KMS-11 (cell line): ENCODE results near the gene PPM1N.

ENCODE experiments used
- H2AFZ ChIP-seq: fragments of 200-600 bp; sonication (generic); 2 replicates; pipeline ENCODE4 v1.6.1; 2016; ENCODE audit warnings: antibody characterized with exemption, mixed run types, low read depth
- H3K27ac ChIP-seq: fragments of 200-600 bp; sonication (generic); 2 replicates; pipeline ENCODE4 v1.6.1; 2016; ENCODE audit warnings: mild to moderate bottlenecking, mixed run types
- H3K27me3 ChIP-seq: fragments of 200-600 bp; sonication (generic); 2 replicates; pipeline ENCODE4 v1.6.1; 2017; ENCODE audit warnings: mild to moderate bottlenecking, low read depth, mixed run types, moderate library complexity; ENCODE audit not compliant: insufficient read depth
- H3K36me3 ChIP-seq: fragments of 200-600 bp; sonication (generic); 2 replicates; pipeline ENCODE4 v1.6.1; 2017; ENCODE audit warnings: mild to moderate bottlenecking, mixed run types; ENCODE audit not compliant: insufficient read depth
- H3K4me1 ChIP-seq: fragments of 200-600 bp; sonication (generic); 2 replicates; pipeline ENCODE4 v1.6.1; 2016; ENCODE audit warnings: mild to moderate bottlenecking, low read depth, mixed run types; ENCODE audit not compliant: poor library complexity, severe bottlenecking
- H3K4me2 ChIP-seq: fragments of 200-600 bp; sonication (generic); 2 replicates; pipeline ENCODE4 v1.7.0; 2016; ENCODE audit warnings: mild to moderate bottlenecking, mixed run types
- H3K4me3 ChIP-seq: fragments of 200-600 bp; sonication (generic); IDR thresholded peaks from 2 replicates; pipeline ENCODE4 v1.6.1; 2017; ENCODE audit warnings: low read depth, low read length, mixed read lengths; ENCODE audit not compliant: insufficient read depth
- H3K79me2 ChIP-seq: fragments of 200-600 bp; sonication (generic); 2 replicates; pipeline ENCODE4 v1.6.1; 2016; ENCODE audit warnings: low read depth, mixed run types; ENCODE audit not compliant: insufficient read depth
- H3K9ac ChIP-seq: fragments of 200-600 bp; sonication (generic); 2 replicates; pipeline ENCODE4 v1.6.1; 2016; ENCODE audit warnings: mild to moderate bottlenecking, mixed run types
- H4K20me1 ChIP-seq: fragments of 200-600 bp; sonication (generic); 2 replicates; pipeline ENCODE4 v1.6.1; 2016; ENCODE audit warnings: mild to moderate bottlenecking, mixed run types; ENCODE audit not compliant: insufficient read depth
- CTCF ChIP-seq: fragments of 200-600 bp; sonication (generic); conservative IDR thresholded peaks from 2 replicates; pipeline ENCODE4 v1.6.1; 2017; ENCODE audit warnings: low read depth, mild to moderate bottlenecking, antibody characterized with exemption, low read length, moderate library complexity, mixed read lengths

The PPM1N gene

DNA sequence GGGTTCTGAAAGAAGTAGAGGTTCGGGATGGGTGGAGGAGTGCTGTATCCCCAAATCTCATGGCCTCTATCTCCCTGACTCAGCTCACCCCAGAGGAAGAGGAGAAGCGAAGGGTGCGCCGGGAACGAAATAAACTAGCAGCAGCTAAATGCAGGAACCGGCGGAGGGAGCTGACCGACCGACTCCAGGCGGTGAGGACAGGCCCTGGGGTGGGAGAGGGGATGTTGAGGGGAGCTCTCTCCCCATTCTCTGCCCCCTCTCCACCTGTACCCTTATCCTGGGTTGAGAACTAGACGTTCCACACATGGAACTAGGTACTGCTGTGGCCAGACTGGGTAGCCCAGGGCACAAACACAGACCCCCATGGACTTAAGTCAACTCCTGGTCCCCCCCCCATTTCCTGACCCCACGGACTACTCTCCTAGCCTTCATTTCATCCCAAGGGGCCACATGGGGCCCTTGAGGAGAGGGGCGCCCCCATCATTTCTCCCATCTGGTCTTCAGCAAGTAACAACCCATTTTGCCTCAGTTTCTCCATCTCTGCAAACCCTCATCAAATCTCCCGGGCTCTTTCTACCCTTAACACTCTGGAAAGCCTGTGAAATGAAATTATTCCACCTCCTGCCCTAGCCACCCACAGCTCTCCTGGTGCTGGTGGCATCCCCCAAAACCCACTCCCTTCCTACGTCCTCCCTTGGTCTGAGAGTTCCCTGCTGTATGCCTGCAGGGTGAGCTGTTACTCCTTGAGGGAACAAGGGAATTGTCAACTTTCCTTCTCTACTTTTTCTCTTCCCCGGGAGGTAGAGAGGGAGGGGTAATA is 26.9 kb upstream of the PPM1N start:
- Histone ChIP-seq H4K20me1 (no peaks in the 10 kb centered on the region), H3K4me3 (no peak overlapping the region), H3K79me2 (no peaks in the 10 kb centered on the region), H3K4me2 (no peak overlapping the region), H2AFZ (no peak overlapping the region), H3K9ac (no peak overlapping the region), H3K27me3 (peaks cover 30% of the 10 kb centered on the region; the same call in 1 of the 2 replicates), H3K36me3 (no peaks in the 10 kb centered on the region), H3K27ac (no peak overlapping the region), H3K4me1 (peaks cover 27% of the 10 kb centered on the region)
- TF ChIP-seq CTCF, result no peak

DNA sequence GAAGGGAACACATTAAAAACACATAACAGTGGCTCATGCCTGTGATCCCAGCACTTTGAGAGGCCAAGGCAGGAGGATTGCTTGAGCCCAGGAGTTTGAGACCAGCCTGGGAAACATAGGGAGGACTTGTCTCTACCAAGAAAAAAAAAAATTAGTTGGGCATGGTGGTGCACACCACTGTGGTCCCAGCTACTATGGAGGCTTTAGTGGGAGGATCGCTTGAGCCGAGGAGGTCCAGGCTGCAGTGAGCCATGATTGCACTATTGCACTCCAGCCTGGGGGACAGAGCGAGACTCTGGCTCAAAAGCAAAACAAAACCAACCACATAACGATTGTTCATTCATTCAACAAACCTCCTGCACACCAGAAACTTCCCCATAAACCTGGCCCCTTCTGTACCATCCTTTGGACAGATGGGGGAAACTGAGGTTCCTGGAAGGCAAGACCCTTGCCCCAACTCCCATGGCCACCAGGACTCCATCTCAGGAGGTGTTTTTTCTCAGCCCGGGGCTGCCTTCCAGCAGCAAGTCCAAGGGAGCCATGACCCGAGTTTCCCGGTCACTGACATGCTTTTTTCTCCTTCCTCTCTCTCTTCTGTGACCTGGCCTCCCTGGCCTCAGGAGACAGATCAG is 26.2 kb upstream of the PPM1N start:
- Histone ChIP-seq H3K4me3 (no peak overlapping the region), H3K36me3 (no peaks in the 10 kb centered on the region), H4K20me1 (no peaks in the 10 kb centered on the region), H3K4me2 (no peak overlapping the region), H3K79me2 (no peaks in the 10 kb centered on the region), H3K9ac (no peak overlapping the region), H2AFZ (no peak overlapping the region), H3K4me1 (peaks cover 22% of the 10 kb centered on the region), H3K27ac (no peak overlapping the region), H3K27me3 (peaks cover 32% of the 10 kb centered on the region; the same call in 1 of the 2 replicates)
- no peak for TF ChIP-seq CTCF

DNA sequence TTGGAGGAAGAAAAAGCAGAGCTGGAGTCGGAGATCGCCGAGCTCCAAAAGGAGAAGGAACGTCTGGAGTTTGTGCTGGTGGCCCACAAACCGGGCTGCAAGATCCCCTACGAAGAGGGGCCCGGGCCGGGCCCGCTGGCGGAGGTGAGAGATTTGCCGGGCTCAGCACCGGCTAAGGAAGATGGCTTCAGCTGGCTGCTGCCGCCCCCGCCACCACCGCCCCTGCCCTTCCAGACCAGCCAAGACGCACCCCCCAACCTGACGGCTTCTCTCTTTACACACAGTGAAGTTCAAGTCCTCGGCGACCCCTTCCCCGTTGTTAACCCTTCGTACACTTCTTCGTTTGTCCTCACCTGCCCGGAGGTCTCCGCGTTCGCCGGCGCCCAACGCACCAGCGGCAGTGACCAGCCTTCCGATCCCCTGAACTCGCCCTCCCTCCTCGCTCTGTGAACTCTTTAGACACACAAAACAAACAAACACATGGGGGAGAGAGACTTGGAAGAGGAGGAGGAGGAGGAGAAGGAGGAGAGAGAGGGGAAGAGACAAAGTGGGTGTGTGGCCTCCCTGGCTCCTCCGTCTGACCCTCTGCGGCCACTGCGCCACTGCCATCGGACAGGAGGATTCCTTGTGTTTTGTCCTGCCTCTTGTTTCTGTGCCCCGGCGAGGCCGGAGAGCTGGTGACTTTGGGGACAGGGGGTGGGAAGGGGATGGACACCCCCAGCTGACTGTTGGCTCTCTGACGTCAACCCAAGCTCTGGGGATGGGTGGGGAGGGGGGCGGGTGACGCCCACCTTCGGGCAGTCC is 25.5 kb upstream of the PPM1N start:
- no peak for TF ChIP-seq CTCF
- H3K4me1 ChIP-seq, result peaks cover 24% of the 10 kb centered on the region
- H2AFZ ChIP-seq, result no peak overlapping the region
- H3K79me2 ChIP-seq, result no peaks in the 10 kb centered on the region
- no peak overlapping the region for H3K27ac ChIP-seq
- no peaks in the 10 kb centered on the region for H4K20me1 ChIP-seq
- no peaks in the 10 kb centered on the region for H3K36me3 ChIP-seq
- H3K9ac ChIP-seq, result no peak overlapping the region
- peaks cover 30% of the 10 kb centered on the region; the same call in 1 of the 2 replicates for H3K27me3 ChIP-seq
- H3K4me3 ChIP-seq, result no peak overlapping the region
- H3K4me2 ChIP-seq, result no peak overlapping the region

DNA sequence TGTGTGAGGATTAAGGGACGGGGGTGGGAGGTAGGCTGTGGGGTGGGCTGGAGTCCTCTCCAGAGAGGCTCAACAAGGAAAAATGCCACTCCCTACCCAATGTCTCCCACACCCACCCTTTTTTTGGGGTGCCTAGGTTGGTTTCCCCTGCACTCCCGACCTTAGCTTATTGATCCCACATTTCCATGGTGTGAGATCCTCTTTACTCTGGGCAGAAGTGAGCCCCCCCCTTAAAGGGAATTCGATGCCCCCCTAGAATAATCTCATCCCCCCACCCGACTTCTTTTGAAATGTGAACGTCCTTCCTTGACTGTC is 24.9 kb upstream of the PPM1N start:
- H3K36me3 ChIP-seq, result no peaks in the 10 kb centered on the region
- no peak overlapping the region for H3K27ac ChIP-seq
- no peak overlapping the region for H3K4me2 ChIP-seq
- H3K4me3 ChIP-seq, result no peak overlapping the region
- TF ChIP-seq CTCF, result no peak
- H3K4me1 ChIP-seq, result peaks cover 25% of the 10 kb centered on the region
- no peaks in the 10 kb centered on the region for H4K20me1 ChIP-seq
- no peaks in the 10 kb centered on the region for H3K79me2 ChIP-seq
- H3K9ac ChIP-seq, result no peak overlapping the region
- H2AFZ ChIP-seq, result no peak overlapping the region
- peaks cover 30% of the 10 kb centered on the region; the same call in 1 of the 2 replicates for H3K27me3 ChIP-seq
